ENCODE measurements around the gene MATN4. TPM values are rescaled to one million over a fixed set of nuclear protein-coding genes. Genes with fewer than 3 reads are reported as not detected.

The MATN4 gene
- total and polyA plus RNA-seq, 2 of the 4 experiments (the other 2 are of a cell fraction) = 0.12 TPM; not detected in 1

- no peak overlapping the region for H3K4ac ChIP-seq (ENCODE audit: low read depth, low read length)
- no CpG with 5 or more reads among the region's 3 CpGs for WGBS, 2 experiments (ENCODE audit: extremely low coverage in 2 of 2, insufficient read length in 1 of 2)
- H3K14ac ChIP-seq (replicated peaks; ENCODE audit: low read depth, low read length) = no peak overlapping the region
- H4K20me1 ChIP-seq (ENCODE audit: insufficient read depth, low read length) = no peaks in the 10 kb centered on the region
- ATAC-seq (ENCODE audit: low read depth) = no peak
- H3K23ac ChIP-seq (ENCODE audit: low read depth, low read length) = no peak overlapping the region
- no peak overlapping the region for H2AK9ac ChIP-seq (replicated peaks; ENCODE audit: low read depth, low read length, poor library complexity)
- no peak overlapping the region for H4K91ac ChIP-seq (ENCODE audit: insufficient read depth, low read depth, low read length)
- no peaks in the 10 kb centered on the region for H3K4me1 ChIP-seq (ENCODE audit: control insufficient read depth, insufficient read depth, low read length)
- H4K5ac ChIP-seq (ENCODE audit: low read depth, low read length) = no peak overlapping the region
- H2AFZ ChIP-seq (replicated peaks; ENCODE audit: low read length, poor library complexity) = no peak overlapping the region
- no peak overlapping the region for H2BK120ac ChIP-seq (ENCODE audit: low read depth, low read length)
- no peaks in the 10 kb centered on the region for H3K9me3 ChIP-seq (ENCODE audit: control insufficient read depth, insufficient read depth, low read length)
- no peak overlapping the region for H2BK15ac ChIP-seq (ENCODE audit: low read depth, low read length)
- H3K9ac ChIP-seq (ENCODE audit: low read depth, low read length) = no peak overlapping the region
- no TSS peak for BruUV-seq (replicated peaks)
- TF ChIP-seq SMC3 (IDR thresholded peaks at IDR 0.05; ENCODE audit: low read depth, low read length) = no peak
- no peak for TF ChIP-seq USF2 (IDR thresholded peaks at IDR 0.05; ENCODE audit: low read depth, low read length)
- TF ChIP-seq POLR2A (IDR thresholded peaks at IDR 0.05; ENCODE audit: low read depth, low read length) = no peak
- no peak for TF ChIP-seq MAZ (IDR thresholded peaks at IDR 0.05; ENCODE audit: borderline replicate concordance, low read depth, low read length)
- TF ChIP-seq CEBPB (IDR thresholded peaks at IDR 0.05; ENCODE audit: low read depth, low read length) = no peak
- TF ChIP-seq FOS (IDR thresholded peaks at IDR 0.05; ENCODE audit: low read depth, low read length) = no peak
- H3K18ac ChIP-seq (ENCODE audit: low read depth, low read length) = no peak overlapping the region
- in situ Hi-C loops (cut with MboI; ENCODE audit: low sequenced_read_pairs) (no loop called here), intact Hi-C loops (cut with micrococcal nuclease) (no loop called here), dilution Hi-C loops (cut with HindIII; ENCODE audit: low sequenced_read_pairs, unreplicated experiment) (no loop called here)
- H3K27ac ChIP-seq (ENCODE audit: insufficient read depth, low read length) = no peak overlapping the region
- H3K56ac ChIP-seq (ENCODE audit: extremely low read depth, insufficient read depth, low read length) = no peak overlapping the region
- peaks cover 4% of the 10 kb centered on the region for H3K27me3 ChIP-seq (ENCODE audit: control insufficient read depth, insufficient read depth, low read length)
- no peak overlapping the region for H2BK20ac ChIP-seq (ENCODE audit: low read depth, low read length)
- H4K8ac ChIP-seq (ENCODE audit: low read depth in 2 of 2, low read length in 2 of 2) = no peak overlapping the region
- no peak for DNase-seq
- CTCF ChIA-PET = no interaction called here
- H2AK5ac ChIP-seq (ENCODE audit: low read depth, low read length) = no peak overlapping the region
- H3K4me2 ChIP-seq (ENCODE audit: low read depth, low read length) = no peak overlapping the region
- no peaks in the 10 kb centered on the region for H3K9me1 ChIP-seq (ENCODE audit: insufficient read depth, low read length)
- no peaks in the 10 kb centered on the region for H3K79me1 ChIP-seq (ENCODE audit: low read depth in 1 of 2, low read length in 2 of 2)
- no peak overlapping the region for H3K4me3 ChIP-seq (ENCODE audit: insufficient read depth, low read depth, low read length)
- no peaks in the 10 kb centered on the region for H3K36me3 ChIP-seq (ENCODE audit: control insufficient read depth, insufficient read depth, low read length)
- no peak overlapping the region for H2BK5ac ChIP-seq (ENCODE audit: low read depth, low read length, poor library complexity, severe bottlenecking)
- POLR2A ChIA-PET (ENCODE audit: unreplicated experiment) = no interaction called here
These were observed 39.0 kb downstream of the MATN4 start for GRCh38 chr20:45269056-45269455.

Measured in IMR-90 (cell line).